Activated CD4-positive, alpha-beta T cell treated with anti-CD3 and anti-CD28 coated beads, Interleukin-2, Interleukin-4, amounts not matched to agents 100 ng/mL and 50 ng/mL, durations not matched to agents 16 hours and 8 hours (primary cell): ENCODE measurements around the gene PLA2G3.

Experiments
- DNase-seq: peaks from one replicate; pipeline ENCODE4 v3.0.0-alpha.2; 2020; ENCODE audit warnings: low spot score

The PLA2G3 gene

DNA sequence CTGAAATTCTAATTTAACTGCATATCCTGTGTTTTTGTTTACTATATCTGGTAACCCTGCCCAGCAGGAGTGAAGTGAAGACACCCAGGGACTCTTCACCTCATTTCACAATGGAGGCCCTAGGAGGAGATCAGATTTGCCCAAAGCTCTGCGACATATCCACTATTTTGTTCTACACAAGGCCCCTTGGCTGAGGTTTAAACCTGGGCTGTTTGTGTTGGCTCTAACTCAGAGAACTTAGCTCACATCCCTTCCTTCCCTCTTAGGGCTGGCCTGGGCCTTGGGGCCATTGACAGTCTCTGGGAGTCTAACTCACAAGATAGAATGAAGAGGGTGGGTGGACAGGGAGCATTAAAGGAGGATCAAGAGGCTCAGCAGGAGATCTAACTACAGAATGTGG lies 8.2 kb upstream of the PLA2G3 start:
- DNase-seq = no peak

DNA sequence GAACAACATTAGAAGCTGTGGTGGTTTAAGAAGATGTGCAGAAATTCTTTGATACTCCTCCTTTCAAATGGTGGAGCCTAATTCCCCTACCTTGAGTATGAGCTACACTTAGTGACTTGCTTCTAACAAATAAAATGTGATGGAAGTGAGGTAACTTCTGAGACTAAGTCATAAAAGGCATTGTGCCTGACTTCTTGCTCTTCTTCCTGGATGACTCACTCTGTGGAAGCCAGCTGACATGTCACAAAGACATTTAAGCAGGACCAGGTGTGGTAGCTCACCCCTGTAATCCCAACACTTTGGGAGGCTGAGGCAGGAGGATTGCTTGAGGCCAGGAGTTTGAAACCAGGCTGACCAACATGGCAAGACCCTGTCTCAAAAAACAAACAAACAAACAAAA lies 3.9 kb upstream of the PLA2G3 start:
- no peak for DNase-seq

DNA sequence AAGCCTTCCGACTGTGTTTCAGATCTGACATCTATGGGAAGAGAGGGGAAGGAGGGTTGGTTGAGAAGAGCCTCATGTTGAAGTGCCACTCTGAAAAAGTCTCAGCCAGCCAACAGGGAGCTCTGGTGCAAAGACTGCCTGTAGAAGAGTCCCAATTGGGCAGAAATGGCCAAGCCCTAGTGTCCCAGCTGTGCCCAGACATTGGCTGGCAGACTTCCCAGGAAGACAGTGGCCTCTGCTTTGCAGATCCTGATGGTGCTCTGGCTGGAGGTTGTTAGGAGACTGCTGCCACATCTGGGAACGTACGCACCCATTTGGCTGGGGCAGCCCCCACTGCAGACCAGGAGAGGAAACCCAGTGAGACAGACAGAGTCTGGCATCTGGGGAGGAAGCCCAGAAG lies 3.2 kb upstream of the PLA2G3 start:
- no peak for DNase-seq

DNA sequence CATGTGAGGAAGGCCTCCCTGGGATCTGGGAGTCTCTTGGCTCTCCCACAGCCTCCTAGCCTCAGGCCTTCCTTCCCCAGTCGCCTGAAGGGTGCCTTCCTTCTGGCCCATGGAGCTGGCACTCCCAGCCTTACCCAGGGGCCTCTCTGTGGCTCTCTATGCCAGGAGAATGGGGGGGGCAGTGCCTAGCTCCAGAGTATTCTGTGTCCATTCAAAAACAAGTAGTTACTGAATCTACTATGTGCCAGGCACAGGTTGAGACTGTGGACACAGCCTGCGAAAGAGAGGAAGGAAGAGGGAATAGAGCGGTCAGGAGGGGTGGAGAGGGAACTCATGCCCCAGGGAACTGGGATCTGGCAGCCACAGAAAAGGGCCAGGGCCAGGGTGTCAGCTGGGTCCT lies 2.7 kb upstream of the PLA2G3 start:
- DNase-seq = no peak

DNA sequence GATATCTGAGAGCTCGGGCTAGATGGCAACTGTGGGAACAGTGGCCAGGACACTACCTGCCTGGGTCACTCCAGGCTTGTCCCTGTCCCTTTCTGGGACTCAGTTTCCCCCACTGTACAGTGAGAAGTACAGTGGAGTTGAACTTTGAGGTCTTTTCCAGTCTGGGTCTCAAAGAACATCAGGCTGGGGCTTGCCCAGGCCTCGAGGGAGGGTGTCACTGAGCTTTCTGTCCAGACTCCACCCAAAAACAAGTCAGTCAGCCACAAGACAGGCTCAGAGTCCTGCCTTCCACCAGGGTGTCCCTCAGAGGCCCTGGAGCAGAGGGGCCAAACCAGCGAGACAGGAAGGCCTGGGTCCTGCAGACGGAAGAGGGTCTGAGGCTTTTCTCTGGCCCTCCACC lies 2.0 kb upstream of the PLA2G3 start:
- no peak for DNase-seq

DNA sequence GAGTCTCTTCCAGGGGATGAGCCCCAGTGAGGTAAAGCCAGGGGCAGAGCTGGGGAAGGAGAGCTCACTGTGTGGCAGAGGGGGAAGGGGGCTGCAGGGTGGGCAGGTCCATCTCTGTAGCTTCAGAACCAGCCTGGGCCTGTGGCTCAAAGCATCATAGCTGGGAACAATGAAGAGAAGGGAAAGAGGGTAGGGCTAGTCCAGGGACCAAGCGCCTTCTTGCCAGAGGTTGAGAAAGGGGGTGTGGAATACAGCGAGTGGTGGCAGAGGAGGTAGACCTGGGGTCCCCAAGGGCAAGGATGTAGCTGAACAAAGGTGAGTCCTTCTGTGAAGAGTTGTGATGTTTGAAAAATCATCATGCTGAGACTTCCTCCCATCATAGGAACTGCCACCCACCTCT lies 1.2 kb upstream of the PLA2G3 start:
- DNase-seq = no peak

DNA sequence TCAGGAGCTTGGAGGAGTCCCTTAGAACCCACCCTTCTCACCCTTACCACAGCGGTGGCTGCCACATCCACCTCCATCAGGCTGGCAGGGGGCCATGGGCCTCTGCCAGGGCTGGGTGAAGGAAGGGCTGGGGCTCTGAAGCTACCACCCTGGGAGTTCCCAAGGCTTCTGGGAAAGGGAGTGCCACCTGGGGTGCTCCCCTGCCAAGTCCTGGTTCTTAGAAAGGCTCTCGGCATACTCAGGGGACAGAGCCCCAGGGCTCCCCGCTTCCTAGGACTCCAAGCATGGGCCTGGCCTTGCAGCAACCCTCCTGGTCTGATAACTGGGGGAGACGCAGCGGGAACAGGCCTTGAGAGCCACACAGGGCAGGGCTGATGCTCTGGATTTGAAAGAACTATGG lies 438 bp upstream of the PLA2G3 start:
- DNase-seq = no peak

DNA sequence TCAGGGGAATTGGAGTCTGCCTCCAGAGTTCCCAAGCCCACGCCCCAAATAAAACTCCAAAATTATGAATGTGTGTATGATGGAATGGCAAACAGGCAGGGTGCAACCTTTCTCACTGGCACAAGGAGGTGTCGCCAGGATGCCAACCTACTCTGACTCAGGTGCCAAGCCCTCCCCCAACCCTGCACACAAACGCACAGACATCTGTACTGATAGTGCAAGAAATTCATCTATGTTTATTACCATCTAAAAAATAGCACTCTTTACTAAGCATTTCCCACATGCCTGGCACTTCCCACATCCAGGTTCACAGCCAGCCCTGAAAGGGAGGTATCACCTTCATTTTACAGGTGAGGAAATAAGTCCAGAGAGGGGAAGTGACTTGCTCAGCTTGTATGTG lies 1.2 kb downstream of the PLA2G3 start:
- DNase-seq = no peak

DNA sequence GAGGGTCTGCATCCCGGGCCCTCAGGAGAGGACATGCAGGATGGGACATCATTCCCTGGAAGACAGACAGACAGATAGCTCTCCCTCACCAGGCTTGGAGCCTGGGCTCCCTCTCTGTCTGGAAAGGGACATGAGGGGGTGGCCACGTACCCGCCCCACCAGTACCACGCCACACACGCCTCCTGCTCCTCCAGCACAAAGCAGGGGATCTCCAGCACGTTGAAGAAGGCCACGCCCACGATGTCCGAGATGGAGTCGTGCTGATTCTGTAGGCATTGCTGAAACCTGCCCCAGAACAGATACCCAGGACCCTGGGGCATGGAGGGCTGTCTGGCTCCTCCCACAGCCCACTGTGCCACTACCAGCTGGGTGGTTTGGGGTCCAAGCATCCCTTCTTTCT lies 2.2 kb downstream of the PLA2G3 start:
- DNase-seq = no peak

DNA sequence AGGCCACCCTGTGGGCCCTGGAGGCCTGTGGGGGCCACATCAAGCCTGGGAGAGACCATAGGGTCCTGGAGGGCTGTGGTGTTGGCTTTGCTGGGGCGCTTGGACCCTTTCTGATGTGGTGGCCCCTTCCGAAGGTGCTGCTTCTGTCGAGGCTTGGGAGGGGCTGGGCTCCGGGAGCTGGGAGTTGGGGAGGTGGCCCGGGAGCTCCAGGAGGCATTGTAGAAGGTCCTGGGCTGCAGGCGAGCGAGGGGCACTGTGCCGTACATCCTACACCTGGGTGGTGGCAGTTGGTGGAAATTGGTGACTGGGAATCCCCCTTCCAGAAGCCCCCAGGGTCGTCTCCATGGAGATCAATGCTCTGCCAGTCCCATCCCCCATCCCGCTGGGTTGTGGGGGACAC lies 2.6 kb downstream of the PLA2G3 start:
- no peak for DNase-seq

DNA sequence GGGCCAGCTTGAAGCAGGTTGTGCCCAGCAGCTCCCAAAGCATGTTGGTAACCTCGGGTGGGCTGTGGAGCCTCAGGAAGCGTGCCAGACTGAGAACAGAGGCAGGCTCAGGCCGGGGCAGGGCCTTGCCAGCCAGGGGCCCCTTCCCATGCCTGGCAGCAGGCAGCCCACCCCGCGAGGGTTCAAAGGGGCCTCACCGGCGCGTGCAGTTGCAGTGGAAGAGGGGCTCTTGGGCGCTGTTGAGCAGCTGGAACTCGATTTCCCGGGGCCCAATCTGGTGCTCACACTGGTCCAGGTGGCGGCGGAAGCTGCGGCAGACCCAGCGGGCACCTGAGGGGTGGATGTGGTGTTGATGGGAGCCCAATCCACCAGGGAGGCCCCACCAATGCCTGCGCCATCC lies 3.6 kb downstream of the PLA2G3 start:
- DNase-seq = no peak

DNA sequence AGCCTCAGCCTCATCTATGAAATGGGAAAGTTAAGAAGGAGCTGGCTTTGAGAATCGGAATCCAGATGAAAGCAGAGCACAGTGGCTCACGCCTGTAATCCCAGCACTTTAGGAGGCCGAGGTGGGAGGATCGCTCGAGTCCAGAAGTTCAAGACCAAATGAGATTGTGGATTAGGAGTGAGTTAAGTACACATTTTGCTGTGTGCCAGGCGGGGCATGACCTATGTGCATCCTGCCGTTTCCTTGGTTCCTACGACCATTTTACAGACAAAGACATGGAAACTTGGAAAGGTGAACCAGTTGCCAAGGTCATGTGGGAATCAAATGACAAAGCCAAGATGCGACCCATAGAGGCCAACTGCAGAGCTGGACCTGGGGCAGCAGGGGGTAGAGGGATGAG lies 4.2 kb downstream of the PLA2G3 start:
- no peak for DNase-seq

DNA sequence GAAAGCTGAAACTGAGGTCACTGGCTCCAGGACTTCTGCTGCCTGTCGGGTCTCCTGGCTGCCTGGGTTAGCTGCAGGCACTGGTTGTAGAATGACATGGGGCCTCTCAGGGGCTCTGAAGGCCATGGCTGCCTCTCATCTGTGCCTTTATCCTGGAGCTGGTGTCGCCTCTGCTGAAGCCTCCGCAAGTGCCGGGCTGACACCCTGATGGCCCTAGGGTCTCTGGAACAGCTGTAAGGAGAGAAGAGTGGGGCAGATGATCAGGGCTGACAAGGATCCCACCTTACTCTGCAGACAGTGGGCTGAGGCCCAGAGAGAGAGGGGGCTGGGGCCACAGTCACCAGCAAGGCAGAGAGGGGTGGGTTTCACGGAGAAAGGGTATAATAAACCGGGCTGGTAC lies 4.6 kb downstream of the PLA2G3 start:
- no peak for DNase-seq

DNA sequence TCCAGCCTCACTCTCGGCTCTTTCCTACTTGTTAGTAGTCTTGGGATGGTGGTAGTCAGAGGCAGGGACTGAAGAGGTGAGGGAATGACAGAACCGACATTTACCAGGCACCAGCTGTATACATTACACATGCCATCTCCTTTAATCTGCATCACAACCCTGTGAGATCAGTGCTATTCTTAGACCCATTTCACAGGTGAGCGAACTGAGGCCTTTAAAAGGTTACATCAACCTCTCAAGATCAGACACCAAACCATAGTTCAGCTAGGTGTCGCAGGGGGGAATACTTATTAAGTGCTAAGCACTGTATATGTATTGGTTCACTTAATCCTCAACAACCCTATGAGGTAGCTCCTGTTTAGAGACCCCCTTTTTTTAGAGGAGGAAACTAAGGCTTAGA lies 5.6 kb downstream of the PLA2G3 start:
- DNase-seq = no peak

DNA sequence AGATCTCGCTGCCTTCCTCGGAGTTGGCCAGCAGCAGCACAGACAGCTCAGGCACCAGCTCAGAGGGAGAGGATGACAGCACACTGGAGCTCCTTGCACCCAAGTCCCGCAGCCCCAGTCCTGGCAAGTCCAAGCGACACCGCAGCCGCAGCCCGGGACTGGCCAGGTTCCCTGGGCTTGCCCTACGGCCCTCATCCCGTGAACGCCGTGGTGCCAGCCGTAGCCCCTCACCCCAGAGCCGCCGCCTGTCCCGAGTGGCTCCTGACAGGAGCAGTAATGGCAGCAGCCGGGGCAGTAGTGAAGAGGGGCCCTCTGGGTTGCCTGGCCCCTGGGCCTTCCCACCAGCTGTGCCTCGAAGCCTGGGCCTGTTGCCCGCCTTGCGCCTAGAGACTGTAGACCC lies 6.4 kb downstream of the PLA2G3 start:
- no peak for DNase-seq

DNA sequence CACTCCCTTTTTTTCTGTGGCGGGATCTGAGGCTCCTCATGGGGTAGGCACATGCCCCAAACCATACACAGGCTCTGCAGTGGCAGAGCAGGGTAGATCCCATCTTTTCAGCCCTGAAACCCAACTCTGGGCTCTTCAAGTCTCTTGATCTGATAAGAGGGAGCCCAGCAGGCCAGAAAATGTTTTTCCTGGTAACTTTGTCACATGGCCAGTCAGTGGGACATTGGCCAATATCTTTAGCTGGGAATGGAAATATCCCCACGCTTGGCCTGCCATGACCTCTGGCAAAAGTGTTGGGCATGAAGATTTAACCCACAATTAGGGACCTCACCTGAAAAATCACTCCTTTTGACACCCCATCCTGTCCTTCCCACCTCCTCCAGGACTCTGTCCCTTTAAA lies 9.4 kb downstream of the PLA2G3 start:
- no peak for DNase-seq

DNA sequence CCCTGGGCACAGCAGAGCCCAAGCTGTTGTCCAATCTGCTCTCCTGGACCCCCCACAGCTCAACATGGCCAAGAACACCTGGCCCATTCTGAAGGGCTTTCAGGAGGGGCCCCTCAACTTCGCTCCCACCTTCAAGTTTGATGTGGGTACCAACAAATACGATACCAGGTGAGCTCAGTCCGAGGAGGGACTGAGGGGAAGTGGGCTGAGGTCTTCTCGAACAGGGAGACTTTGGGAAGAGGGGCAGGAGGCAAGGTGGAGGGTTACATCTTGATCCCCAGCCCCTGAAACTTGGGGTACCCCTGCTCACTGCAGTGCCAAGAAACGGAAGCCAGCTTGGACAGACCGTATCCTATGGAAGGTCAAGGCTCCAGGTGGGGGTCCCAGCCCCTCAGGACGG lies 12.2 kb downstream of the PLA2G3 start:
- DNase-seq = no peak

DNA sequence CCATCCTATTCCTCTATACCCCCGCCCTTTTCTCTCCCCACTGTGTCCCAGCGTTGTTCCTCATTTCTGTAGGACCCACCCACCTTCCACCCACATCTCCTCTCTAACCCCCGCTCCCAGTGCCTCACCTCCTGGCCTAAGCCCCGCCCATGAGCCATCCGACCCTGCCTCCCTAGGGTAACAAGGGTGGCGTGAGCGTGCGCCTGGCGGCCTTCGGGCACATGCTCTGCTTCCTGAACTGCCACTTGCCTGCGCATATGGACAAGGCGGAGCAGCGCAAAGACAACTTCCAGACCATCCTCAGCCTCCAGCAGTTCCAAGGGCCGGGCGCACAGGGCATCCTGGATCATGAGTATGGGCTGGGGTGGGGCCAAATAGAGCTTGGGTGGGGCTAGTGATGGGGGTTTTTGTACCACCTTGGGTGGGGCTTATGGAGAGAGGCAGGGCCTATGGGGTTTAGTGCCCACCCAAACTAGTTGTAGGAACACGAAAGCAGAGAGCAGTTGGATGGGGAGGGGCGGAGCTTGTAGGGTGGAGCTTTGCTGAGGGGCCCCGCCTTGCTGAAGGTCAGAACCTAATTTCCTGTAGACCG lies 13.0 kb downstream of the PLA2G3 start:
- DNase-seq = no peak

DNA sequence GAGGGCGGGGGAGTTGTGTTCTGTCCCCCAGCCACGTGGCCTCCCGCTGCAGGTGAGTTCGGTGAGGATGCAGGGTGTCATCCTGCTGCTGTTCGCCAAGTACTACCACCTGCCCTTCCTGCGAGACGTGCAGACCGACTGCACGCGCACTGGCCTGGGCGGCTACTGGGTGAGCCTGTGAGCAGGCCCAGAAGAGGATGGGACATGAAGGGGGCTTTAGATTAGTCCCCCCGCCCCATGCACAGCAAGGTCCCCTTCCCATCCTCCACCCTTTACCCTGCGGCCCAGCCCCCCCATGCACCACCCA lies 13.5 kb downstream of the PLA2G3 start:
- DNase-seq = no peak

DNA sequence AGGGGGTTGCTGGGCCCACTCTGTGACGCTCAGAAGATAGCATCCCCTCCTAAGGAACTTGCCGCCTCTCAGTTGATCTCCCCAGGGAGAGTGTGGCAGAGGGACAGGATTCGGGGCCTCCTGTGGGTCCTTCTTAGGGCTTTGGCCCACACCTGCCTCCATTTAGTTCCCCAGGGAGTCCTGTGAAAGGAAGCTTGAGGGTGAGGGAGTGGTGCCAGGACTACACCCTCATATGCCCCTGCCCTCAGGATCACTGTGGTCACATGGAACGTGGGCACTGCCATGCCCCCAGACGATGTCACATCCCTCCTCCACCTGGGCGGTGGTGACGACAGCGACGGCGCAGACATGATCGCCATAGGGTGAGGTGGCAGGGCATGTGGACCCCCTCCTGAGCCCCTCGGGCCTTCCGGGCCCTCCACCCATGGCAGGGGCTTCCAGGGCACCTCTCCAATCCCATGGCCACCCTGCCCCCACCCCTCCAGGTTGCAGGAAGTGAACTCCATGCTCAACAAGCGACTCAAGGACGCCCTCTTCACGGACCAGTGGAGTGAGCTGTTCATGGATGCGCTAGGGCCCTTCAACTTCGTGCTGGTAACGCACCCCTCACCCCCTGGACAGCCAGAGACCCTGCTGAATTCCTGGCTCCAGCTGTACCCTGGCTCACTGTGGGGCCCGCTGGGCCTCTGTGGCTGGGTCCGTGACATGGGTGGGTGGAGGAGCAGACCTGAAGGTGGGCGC lies 14.0 kb downstream of the PLA2G3 start:
- no peak for DNase-seq

DNA sequence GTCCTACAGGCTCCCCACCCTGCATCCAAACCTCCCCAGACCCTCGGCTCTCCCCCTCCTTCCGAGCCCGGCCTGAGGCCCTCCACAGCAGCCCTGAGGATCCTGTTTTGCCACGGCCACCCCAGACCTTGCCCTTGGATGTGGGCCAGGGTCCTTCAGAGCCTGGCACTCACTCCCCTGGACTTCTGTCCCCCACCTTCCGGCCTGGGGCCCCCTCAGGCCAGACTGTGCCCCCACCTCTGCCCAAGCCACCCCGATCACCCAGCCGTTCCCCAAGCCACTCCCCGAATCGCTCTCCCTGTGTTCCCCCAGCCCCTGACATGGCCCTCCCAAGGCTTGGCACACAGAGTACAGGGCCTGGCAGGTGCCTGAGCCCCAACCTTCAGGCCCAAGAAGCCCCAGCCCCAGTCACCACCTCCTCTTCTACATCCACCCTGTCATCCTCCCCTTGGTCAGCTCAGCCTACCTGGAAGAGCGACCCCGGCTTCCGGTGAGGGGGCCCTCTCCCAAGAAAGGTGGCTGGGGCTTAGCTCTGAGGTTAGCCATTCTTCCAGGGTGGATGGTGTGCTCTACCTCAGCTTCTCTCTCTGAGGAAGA lies 14.7 kb downstream of the PLA2G3 start:
- no peak for DNase-seq

DNA sequence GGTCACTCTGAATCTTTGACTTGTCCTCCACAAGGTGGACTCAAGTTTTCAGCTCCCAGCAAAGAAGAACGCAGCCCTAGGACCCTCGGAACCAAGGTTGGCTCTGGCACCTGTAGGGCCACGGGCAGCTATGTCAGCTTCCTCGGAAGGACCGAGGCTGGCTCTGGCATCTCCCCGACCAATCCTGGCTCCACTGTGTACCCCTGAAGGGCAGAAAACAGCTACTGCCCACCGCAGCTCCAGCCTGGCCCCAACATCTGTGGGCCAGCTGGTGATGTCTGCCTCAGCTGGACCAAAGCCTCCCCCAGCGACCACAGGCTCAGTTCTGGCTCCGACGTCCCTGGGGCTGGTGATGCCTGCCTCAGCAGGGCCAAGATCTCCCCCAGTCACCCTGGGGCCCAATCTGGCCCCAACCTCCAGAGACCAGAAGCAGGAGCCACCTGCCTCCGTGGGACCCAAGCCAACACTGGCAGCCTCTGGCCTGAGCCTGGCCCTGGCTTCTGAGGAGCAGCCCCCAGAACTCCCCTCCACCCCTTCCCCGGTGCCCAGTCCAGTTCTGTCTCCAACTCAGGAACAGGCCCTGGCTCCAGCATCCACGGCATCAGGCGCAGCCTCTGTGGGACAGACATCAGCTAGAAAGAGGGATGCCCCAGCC lies 15.4 kb downstream of the PLA2G3 start:
- DNase-seq = no peak

DNA sequence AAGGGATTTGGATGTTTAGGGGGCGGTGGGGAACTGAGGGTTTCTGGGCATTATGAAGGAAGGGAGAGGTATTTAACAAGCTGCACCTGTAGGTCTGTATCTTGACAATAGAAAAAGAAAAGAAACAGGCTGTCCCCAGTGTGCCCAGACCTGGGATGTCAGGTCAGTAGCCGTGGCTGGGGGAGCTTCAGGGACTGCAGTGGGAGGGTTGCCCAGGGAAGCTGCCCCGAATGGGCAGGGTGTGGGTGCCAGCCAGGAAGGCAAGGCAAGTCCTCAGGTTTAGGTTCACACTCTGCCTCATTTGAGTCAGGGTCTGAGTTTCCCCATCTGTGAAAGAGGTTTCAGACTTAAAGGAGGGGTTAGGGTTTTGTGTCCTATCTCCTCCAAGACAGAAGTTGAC lies 16.0 kb downstream of the PLA2G3 start:
- DNase-seq = no peak

DNA sequence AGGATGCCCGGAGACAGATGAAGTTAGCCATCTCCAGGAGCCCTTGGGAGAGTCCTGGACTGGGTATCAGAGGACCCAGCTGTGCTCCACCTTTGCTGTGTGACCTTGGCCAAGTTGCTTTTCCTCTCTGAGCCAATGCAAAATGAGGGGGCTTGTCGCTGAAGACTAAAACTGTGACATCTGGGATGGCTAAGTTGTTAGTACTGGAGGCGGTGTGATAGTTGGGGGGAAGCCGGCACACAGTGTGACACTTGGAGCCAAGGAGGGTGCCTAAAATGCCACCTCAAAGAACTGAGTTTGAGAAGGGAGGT lies 17.1 kb downstream of the PLA2G3 start:
- no peak for DNase-seq
